Astrocyte of the cerebellum (primary cell): ENCODE measurements around the gene RNASE8.

ENCODE experiments used
- DNase-seq: peaks from one replicate; pipeline ENCODE4 v3.0.0-alpha.2; 2011; ENCODE audit warnings: low read depth
- H3K4me3 ChIP-seq: 2 replicates; pipeline ENCODE4 v1.5.1; 2011; ENCODE audit warnings: mild to moderate bottlenecking, low read depth, low read length, moderate library complexity
- in situ Hi-C: cut with HindIII; loops from 2 replicates; pipeline ENCODE4 v1.10.0; 2017; ENCODE audit warnings: low sequenced_read_pairs
- TF ChIP-seq, protein P1 (sequence below): IDR thresholded peaks from 2 replicates; pipeline ENCODE4 v1.5.1; 2012; ENCODE audit warnings: low read length, low read depth, moderate library complexity, mild to moderate bottlenecking; ENCODE audit errors: missing control alignments

RNASE8 gene

DNA sequence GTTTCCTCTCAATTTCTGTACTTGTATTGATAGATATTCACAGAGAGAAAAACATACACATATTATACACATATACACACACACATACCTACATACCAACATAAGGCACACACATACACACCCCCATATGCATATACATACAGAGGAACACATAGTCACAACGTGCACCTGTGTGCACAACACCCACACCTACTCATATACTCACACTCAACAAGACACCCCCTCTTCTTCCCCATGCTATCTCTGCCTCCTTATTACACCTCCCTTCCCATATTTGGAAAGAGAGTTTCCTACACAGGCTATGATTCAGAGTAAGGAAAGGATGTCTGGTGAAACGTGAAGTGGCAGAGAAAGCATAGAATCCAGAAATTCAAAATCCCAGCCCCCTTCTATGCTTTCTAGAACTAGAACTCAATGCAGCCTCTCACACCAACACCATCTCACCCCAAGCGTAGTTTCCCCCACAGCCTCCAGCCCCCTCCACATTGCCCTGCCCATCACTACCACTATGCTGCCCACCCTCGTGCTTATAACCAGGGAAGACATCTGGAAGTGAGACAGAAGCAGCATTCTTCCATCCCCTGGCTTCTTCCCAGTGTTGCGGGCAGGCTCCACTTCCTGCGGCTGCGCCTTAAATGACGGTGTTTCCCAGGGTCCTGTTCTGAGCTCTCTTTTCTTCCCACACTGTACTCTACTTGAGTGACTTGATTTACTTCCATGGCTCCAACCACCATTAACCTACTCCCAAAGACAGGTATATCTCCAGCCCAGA lies 2.4 kb downstream of the RNASE8 start:
- no peak overlapping the region for H3K4me3 ChIP-seq
- DNase-seq: no peak
- TF ChIP-seq, protein P1, sequence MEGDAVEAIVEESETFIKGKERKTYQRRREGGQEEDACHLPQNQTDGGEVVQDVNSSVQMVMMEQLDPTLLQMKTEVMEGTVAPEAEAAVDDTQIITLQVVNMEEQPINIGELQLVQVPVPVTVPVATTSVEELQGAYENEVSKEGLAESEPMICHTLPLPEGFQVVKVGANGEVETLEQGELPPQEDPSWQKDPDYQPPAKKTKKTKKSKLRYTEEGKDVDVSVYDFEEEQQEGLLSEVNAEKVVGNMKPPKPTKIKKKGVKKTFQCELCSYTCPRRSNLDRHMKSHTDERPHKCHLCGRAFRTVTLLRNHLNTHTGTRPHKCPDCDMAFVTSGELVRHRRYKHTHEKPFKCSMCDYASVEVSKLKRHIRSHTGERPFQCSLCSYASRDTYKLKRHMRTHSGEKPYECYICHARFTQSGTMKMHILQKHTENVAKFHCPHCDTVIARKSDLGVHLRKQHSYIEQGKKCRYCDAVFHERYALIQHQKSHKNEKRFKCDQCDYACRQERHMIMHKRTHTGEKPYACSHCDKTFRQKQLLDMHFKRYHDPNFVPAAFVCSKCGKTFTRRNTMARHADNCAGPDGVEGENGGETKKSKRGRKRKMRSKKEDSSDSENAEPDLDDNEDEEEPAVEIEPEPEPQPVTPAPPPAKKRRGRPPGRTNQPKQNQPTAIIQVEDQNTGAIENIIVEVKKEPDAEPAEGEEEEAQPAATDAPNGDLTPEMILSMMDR: no peak
- in situ Hi-C loops: loop anchor here (5.0 kb wide), 1 partner anchor 47 kb away; no protein-coding TSS in a partner anchor

DNA sequence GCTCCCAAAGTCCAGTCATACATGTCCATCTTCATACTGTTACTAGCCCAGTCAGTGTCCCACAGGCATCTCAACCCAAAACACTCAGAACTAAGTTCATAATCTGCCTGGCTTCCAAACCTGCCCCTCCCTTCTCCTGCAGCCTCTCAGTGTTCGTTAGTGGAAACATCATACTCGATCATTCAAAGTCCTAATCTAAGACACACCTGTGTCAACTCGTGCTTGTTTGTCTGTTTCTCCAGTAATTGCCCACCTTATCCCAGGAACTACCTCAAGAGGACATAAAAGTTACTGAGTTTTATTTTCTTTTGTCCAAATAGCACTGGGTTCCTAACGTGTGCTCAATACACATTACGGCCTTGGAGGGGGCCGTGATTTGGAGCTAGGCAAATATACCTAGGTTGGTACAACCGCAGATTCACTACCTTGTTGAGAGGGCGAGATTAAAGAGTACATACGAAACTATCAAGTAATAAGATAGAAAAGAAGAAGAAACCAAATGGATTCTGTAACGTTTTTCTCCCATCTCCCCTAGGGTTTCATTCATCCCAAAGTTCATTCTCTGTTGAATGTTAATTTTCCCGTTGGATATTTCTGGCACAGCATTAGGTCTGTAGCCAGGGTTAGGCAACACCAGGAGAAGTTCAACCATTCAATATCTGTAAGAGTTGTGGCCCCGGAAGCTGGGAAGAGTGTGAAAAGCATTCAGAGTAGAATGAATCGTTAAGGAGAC lies 3.2 kb downstream of the RNASE8 start:
- DNase-seq: no peak
- in situ Hi-C loops: loop anchor here (5.0 kb wide), 1 partner anchor 47 kb away; no protein-coding TSS in a partner anchor
- H3K4me3 ChIP-seq: no peak overlapping the region
- TF ChIP-seq, protein P1: no peak

DNA sequence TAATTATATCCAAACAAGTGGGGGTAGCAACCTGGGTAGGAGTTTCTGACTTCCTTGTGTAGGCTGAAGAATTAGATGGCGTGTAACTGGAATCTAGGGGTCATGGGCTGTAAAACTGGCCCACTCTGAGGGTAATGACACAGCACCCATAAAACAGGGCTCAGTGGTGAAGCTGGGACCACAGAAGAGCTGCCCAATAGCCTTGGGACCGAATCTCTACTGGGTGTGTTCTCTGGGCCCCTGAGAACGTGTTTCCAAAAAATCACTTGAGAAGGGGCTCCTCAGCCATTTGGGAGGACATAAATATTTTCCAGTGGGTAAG lies 3.7 kb downstream of the RNASE8 start:
- TF ChIP-seq, protein P1: no peak
- in situ Hi-C loops: loop anchor here (5.0 kb wide), 1 partner anchor 46 kb away; no protein-coding TSS in a partner anchor
- DNase-seq: no peak
- H3K4me3 ChIP-seq: no peak overlapping the region

DNA sequence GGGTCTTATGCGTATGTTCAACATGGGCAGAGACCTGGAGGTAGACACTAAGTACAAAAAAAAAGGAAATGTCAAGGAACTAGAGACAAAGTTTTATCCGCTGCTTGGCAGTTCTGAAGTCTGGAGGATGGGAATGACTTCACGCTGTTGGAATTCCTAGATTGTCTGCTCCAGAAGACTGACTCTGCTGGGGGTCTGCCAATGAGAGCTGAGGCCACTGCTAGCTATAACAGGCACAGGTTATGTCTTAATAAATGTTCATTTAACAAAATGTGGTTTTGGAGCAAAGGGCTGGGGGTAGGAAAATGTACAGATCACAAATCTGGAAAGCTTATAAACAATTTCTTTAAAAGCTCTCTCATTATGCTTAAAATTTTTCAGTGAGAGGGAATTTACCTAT lies 5.9 kb downstream of the RNASE8 start:
- peak; percentile 70 for DNase-seq
- TF ChIP-seq, protein P1: no peak
- no peak overlapping the region for H3K4me3 ChIP-seq
- in situ Hi-C loops: loop anchor here (5.0 kb wide), 1 partner anchor 44 kb away; no protein-coding TSS in a partner anchor

DNA sequence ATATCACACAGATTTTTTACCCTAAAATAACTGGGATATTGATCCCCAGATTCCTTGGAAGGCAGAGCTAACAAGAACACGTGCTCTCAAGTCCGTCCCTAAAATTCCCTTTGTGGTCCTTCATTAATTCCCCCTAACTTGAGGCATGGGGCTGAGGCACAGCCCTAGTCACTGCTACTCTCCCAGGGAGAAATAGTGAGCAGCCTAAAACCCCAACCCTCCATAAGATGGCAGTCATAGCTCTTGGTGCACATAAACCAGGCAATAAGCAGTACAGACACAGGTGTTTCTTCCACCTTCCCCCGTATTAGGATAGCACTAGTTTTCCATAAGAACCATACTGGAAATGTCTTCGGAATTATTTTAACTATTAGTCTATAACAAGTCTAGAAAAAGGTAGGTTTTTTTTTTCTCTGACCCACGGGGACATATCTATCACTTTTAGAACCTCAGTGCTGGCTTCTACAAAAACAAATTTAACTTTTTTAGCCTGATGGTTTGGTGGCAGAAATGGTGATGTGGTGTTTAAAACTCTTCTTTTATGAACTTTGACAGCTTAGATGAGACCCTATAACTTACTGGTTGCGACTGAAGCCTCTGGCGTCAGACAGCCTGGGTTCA lies 9.4 kb downstream of the RNASE8 start:
- TF ChIP-seq, protein P1: peak; percentile 41
- no peak overlapping the region for H3K4me3 ChIP-seq
- no peak for DNase-seq
- in situ Hi-C loops: no loop called here

DNA sequence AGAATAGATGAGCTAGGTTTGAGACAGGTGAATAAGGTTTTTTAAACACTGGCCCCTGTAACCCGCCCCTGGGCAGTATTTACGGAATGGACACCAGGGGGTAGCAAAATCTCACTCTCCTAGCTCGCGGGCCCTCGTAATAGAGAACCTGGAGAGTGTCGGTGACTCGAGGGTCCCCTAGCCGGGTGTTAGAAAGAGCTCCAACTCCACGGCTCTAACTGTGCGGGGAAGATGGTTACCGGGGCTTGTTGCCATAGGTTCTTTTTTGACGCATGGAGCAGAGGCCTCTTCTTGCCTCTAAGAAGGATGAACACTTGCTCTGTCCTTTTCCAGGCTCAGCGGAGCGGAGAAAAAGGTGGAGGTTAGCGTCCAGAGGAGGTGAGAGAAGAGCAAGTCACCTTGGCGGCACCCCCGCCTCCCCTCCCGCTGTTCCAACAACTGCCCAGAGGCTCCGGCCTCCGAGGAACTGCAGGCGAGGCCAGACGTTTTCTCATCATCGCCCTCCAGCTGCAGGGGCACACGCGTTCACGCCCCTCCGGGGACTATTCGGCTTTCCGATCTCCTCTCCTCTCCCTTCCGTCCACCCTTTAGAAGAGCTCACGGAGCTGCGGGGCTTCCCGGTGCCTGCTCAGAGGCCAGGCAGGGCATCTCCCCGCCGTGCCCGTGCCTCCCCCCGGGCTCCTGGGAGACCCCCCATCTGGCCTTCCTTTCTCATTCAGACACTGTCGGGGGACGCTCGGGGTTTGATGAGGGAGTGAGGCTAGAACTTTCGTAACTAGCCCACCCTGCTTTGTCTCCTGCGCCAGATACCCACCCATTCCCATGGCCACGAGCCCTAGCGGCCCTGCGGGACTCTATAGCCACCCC lies 11.1 kb downstream of the RNASE8 start:
- TF ChIP-seq, protein P1: peak; percentile 62
- H3K4me3 ChIP-seq: peak overlapping the region; percentile 90
- in situ Hi-C loops: no loop called here
- no peak for DNase-seq
